PC-3 (cell line): ENCODE measurements around the gene CDC25B.

Experiments
- CTCF ChIP-seq: fragments of 300-600 bp; sonication (generic); conservative IDR thresholded peaks from 2 replicates; pipeline ENCODE4 v1.5.1; 2017; ENCODE audit warnings: antibody characterized with exemption, low read depth, mild to moderate bottlenecking, low read length
- EZH2 ChIP-seq: fragments of 300-600 bp; sonication (generic); IDR thresholded peaks from one replicate; pipeline ENCODE4 v1.6.1; 2017; ENCODE audit warnings: antibody characterized with exemption, mild to moderate bottlenecking, low read length; ENCODE audit not compliant: unreplicated experiment

- TF ChIP-seq CTCF (no peak), EZH2 (no peak)
These were observed 8.2 kb downstream of the CDC25B start for GRCh38 chr20:3804254-3804751.
